Measurements from ENCODE around the gene ABCC8.

ABCC8 gene

DNA sequence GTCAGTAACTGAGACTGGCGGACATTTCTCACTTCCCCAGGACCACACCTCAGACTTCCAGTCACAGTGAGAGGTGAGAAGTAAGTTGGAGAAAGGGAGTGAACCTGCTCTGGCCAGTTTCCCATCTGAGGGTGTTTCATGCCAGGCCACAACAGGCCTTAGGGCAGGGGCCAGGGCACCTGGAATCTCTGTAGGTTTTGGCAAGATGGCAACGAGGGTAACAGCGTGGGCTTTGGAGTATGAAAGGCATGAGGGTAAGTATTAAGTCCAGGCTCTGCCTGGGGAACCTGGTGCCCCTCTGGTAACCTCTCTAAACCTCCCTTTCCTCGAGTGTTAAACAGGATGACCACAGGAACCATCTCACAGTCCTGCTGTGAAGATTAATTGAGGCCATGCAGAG lies 28.5 kb upstream of the ABCC8 start:
- no peak for DNase-seq (ENCODE audit: low spot score)

DNA sequence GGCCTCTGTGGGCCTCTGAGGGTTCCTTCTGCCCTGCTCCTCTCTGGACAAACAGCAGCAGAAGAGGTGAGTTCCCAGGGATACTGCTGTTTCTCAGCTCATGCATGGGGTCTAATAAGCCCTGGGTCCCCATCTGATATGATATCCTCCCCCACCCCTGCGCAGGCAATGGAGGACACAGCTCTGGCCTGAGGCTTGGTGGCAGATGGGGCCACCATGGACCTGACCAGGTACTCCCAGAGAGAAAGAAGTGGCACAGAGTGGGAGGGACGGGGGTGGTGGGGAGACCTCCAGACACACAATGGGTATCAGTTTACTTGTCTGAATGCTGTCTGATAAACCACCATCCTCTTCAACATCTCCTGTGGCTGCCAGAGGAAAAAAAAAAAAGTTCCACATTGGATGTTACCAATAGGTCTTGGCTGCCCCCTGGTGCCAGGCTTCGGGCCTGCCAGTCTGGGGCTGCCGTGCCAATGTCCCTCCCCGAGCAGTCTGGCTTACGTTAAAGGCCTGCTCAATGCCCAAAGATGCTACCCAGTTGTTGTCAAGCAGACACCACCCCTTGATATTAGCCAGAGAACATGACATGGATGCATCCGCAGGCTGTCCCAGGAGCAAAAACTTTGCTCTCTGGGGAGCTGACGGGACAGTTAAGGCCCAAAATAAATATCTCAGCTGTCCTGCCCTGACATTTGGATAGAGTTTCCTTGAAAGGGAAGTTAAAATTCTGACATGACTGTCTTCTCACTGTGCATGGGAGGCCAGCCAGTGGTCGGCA lies 27.9 kb upstream of the ABCC8 start:
- DNase-seq (ENCODE audit: low spot score): peak; percentile 85

DNA sequence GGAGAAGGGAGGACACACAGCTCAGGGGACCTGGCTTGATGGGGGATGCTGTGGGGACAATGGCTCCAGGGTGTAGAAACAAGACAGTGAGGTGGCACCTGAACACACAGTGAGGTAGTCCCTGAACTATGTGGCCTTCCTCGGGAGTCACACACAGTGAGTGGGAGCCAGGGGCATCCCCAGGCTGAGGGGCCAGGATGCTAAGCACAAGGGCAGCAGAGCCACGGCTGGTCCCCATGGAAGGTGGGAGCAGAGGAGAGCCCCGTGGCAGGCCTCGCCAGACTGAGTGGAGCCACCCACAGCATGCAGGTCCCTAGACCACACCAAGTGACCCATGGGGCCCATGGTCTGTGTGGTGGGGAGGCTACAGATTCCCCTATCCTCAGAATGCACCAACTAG lies 26.0 kb upstream of the ABCC8 start:
- DNase-seq (ENCODE audit: low spot score): no peak

DNA sequence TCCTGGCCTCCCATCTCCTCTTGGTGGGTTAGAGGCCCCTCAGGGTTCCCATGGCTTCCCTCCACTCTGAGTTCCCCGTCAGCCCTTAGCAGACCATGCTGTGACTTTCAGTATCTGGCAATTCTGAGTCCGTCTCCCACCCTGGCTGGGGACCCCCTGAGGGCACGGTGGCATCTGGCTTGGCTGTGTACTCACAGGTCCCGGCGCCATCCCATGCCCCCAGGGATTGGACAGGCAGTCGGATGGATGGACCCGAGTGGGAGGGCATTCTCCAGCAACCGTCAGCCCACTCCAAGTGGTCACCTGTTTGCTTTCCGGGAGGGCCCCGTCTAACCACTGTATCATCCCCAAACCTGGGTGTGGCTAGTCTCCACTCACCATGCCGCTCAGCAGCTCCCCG lies 24.0 kb upstream of the ABCC8 start:
- DNase-seq (ENCODE audit: low spot score): no peak

DNA sequence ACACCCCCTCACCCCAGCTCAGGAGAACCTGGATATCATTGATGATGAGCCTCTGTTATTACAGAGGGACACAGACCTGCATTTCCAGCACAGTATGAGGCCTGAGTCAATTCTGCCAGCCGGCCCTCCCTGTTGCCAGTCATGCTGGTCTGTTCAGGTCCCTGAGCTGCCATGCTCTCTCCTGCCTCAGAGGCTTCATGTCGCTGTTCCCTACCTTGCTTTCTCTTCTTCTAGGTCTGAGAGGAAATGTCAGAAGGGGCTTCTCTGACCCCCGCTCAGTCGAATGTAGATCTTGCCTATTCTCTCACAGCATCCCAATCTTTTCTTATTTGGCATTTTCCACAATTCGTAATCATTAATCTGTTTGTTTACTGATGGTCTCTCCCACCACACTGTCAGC lies 21.8 kb upstream of the ABCC8 start:
- DNase-seq (ENCODE audit: low spot score): no peak

DNA sequence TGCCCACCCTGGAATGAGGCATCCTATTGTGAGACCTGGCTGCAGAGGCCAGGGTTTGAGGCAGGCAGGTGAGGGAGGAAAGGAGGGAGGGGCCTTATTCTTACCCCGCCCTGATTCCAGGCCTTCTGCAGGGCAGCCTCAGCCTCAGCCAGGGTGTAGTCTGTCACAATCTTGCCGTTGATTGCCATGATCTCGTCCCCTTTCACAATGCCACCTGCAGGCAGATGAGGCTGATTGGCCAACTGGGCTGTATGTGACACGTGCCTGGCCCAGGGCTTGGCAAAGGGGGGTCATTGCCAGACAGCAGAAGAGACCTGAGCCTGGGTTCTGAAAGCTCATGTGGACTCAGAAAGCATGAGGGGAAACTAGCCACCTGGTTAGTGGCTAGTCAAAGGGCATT lies 21.4 kb upstream of the ABCC8 start:
- no peak for DNase-seq (ENCODE audit: low spot score)

DNA sequence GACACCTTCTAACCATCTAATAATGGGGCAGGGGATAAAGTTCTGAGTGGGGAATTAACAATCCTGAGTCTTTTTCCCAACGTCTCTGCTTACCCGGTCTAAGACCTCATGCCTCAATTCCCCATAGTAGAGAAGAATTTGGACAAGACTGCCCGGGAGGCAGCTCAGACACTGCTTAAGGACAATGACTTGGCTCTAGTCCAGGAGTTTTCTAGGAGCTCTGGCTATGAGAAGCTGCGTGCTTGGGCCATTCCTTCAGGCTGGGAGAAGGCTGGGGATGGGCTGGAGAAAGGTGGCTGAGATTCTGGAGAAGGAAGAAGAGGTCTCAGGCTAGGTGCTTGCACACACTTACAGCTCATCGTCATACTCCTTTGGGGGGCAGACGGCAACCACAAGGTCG lies 19.8 kb upstream of the ABCC8 start:
- DNase-seq (ENCODE audit: low spot score): no peak

DNA sequence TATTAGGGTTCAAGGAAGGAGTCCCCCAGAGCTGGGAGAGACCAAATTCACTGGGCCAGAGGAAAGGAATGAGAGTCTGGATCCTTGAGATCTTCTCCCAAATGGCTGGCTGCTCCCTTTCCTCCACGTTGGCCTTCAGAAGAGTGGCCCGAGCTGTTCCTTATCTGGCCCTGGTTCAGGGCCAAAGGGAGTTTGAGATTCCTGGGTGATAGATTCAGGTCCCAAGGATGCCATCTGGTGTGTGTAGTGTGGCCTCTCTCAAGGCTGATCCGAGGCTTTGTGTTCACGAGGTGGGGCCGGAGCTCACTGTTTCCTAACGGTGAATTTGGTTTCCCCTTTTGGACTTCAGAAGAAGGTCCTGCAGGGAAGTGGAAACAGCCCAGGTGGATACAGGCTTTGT lies 17.4 kb upstream of the ABCC8 start:
- DNase-seq (ENCODE audit: low spot score): no peak

DNA sequence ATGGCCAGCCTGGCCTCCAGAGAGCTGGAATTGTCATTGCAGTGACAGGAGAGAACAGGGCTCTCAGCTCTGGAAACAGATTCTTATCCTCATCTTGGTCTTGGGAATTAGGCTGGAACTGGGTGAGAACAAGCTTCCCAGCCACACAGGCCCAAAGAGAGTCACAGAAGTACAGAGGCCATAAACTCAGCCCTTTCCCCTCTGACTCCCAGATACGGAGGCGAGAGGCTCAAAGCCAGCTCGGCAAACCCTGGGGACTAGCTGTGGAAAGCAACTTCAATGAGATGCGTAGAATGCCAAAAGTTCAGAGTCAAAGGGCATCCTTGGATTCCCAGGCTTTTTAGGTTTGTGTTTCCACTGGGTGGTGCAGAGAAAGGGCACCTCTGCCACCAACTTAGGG lies 14.3 kb upstream of the ABCC8 start:
- no peak for DNase-seq (ENCODE audit: low spot score)

DNA sequence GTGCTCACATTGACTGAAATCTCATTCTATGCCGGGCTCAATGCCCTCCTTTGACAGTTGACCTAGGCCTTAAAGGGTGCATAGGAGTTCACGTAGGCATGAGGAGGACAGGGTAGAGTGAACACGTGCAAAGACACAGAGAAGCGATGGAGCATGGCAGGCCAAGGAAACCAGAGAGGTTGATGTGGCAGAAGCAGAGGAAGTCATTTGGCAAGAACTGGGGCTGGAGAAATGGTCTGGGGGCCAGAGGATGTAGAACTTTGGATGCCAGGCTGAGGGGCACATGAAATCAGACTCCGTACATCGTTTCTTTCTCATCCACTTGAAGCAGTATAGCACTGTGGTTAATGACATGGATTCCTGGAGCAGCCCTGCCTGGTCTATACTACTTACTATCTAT lies 13.6 kb upstream of the ABCC8 start:
- no peak for DNase-seq (ENCODE audit: low spot score)

DNA sequence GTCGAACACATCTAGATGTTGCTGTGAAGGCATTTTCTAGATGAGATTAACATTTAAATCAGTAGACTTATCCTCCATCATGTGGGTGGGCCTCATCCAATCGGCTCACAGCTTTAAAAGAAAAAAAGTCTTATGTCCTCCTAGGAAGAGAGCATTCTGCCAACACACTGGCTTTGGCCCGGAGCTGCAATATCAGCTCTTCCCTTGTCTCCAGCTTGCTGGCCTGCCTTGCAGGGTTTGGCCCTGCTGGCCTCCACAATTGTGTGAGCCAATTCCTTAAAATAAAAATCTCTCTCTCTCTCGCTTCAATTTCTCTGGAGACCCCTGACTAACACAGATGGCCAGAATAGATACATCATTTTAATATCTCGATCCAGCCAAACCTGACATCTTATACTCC lies 13.1 kb upstream of the ABCC8 start:
- DNase-seq (ENCODE audit: low spot score): no peak

DNA sequence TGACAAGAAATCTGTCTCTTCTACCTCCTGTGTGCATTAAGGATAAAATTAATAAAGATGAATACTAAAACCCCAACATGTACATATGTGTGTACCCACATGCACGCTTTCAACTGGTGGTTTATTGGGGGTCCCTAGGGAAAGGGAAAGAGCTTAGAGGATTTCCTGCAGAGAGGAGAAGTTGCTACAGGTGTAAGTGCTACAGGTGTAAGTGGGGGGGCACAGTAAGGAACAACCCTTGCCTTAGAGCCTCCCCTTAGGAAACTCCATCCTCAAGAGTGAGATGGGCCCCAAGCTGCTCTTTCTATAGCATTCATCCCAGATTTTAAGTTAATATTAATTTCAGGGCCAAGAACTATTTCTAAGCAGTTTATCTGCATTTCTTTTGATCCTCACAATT lies 11.9 kb upstream of the ABCC8 start:
- no peak for DNase-seq (ENCODE audit: low spot score)

DNA sequence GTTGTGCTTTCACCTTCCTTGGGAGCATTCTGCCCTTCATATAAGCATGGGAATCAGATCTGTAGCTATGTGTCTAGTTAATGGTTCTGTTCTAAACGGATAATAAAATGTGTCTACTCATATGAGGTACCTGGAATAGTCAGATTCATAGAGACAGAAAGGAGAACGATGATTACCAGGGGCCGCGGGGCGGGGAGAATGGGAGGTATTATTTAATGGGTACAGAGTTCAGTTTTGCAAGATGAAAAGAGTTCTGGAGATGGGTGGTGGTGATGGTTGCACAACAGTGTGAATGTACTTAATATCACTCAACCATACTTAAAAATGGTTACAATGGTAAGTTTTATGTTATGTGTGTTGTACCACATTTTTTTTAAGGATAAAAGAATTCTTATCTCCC lies 10.0 kb upstream of the ABCC8 start:
- DNase-seq (ENCODE audit: low spot score): no peak

DNA sequence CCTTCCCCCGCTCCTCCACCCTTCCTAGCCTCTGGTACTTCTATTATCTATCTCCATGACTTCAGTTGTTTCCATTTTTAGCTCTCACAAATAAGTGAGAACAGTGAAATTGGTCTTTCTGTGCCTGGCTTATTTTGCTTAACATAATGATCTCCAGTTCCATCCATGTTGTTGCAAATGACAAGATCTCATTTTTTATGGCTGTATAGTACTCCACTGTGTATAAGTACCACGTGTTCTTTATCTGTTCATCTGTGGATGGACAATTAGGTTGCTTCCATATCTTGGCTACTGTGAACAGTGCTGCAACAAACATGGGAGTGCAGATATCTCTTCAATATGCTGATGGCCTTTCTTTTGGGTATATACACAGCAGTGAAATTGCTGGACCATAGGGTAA lies 6.9 kb upstream of the ABCC8 start:
- no peak for DNase-seq (ENCODE audit: low spot score)

DNA sequence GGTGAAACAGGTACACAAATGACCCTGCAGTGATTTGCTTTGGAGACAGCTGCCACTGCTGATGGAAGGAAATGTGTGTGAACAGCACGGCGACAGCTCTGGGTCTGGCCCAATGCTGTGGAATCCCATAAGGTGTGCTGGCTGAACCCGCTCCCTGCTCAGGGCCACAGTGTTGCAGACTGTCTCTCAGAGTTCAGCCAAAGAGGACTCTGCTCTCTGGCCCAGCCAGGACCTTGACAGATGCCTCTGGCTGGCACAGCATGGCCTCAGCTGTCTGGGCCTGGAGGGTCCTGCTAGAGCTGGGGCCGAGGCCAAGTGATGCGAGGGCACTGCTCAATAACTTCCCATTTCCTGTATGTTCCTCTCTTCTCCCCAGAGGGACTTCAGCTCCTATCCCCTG lies 5.3 kb upstream of the ABCC8 start:
- DNase-seq (ENCODE audit: low spot score): no peak

DNA sequence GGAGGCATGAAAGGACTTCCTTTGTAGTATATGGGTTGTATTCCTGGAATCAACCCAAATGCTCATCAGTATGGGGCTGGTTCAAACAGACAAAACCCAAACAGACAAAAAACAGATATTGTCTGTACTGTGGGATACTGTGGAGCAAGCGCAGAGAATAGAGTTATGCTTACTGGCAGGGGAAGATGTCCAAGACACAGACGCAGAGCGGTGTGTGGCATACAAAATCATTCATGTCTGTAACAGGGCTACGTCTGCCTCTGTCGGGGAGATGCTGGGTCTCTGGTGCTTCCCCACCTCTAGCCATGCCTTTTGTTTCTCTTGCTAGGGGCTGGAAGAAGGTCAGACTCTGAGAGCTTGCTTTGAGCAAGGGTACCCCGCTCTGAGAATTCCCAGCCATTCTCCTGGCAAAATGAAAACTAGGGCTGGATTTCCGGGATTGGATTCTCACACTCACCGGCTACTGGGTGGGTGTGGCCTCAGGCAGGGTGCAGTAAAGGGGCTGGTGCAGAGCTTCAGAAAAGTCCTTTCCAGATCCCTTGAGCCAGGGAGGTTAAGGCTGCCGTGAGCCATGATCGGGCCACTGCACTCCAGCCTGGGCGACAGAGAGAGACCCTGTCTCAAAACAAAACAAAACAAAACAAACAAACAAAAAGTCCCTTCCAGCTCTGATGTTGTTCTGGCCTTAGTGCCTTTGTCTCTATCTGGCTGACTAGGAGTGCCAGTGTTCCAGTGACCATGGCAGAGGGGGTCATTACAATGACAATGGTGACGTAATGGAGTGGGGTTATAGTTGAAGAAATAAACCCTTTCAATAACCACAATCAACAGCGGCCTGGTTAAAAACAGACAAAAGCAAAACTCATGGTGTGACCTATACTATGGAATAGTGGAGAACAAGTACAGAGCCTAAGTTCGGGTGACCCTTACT lies 2.9 kb upstream of the ABCC8 start:
- DNase-seq (ENCODE audit: low spot score): peak; percentile 41

DNA sequence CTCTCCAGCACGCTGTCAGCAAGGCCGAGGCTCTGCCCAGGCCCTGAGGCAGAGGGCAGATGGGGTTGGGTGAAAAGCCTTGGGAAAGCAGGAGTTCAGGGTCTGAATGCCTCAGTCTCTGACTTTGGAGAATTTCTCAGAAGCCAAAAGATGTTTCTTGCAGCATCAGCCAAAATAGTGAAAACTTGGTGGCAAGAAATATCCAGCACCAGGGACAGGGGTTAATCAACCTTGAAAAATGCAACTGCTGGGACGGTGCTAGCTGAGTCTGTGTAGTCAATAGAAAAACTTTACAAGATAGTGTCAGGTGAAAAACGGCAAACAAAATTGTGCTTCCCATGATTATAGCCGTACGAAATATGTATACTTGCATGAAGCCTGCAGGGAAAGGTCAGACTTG lies 1.4 kb upstream of the ABCC8 start:
- no peak for DNase-seq (ENCODE audit: low spot score)

DNA sequence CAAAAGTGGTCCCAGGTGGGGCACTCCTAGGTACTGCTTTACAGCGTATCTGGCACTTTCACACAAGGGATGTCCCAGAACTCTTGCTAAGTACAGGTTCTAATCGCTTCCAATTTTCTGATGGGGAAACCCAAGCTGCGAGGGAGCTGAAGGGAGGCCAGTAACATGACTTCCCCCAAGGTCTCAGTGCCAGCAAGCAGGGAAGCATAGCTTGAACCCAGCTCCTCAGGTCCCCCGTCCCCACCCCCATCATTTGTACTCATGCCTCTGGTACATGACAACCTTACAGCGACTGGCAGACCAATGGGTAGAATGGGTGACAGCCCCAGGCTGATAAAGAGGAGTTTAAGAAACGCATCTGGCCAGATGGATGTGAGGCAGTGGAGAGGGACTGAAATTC lies 716 bp upstream of the ABCC8 start:
- no peak for DNase-seq (ENCODE audit: low spot score)

DNA sequence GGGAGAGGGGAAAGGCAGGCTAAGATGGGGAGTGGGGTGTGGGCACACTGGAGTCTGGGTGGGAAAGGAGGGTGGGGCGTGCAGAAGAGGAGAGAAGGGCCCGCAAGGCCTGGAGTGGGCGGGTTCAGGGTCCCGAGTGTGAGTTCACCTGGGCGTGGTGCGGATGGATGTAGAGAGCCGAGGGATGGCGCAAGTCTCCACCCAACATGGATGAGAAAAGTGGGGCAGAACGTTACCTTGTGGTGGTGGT lies 364 bp upstream of the ABCC8 start:
- DNase-seq (ENCODE audit: low spot score): no peak

DNA sequence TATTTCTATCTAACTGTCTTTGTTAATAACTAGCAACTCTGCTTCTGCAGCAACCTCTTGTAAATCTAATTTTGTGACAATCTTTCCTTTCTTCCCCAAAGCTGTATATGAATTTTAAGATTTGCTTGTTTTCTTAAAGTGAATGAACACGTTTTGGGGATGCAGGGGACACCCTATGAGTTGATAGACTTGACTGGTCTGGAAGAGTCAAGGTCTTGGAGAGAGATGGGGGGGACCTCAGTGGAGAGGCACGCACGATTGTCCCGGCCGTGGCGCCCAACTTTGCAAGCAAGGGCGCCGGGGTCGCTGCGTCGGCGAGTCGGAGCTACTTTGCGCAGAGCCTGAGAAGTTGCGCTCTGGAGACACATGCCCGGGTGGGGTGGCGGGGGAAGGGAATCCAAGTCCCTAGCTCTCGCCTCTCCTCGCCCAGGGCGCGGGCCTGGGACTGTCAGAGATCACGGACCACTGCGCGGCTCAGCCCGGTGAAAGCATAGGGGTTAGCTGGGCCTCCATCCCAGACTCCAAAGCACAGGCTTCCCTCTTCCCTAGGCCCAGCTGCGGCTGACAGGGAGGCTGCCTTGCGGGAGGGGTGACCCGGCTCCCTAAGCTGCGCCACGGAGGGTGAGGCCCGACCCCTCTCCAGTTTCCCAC lies 854 bp downstream of the ABCC8 start:
- DNase-seq (ENCODE audit: low spot score): no peak

DNA sequence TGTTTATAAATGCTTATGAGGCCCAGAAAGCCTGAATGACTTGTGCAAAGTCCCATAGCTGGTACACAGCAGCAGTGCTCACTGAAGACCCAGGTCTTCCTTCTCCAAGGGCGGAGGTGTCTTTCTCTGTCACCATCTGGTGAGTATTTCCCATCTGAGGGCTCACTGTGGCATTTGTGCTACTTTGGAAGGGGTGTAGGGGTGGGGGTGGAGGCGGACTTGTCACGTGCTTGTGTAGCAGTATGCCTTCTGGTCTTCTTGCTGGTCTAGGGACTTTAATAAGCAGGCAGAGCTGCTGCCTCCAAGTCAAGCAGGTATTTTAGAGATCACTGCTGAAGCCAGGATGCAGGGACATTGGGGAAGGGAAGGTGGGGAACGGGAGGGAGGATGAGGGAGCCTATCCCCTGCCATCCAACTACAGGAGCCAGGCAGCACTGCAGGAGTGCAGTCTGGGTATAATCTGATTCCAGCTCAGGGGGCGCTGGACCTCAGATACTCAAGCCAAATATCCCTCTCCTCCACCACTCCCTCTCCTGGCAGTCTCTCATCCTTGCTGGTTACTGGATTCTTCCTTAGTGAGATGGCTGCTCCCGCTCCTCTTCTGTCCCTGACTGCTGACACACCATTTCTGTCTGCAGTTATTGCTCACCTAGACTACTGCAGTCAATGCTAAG lies 3.4 kb downstream of the ABCC8 start:
- peak; percentile 31 for DNase-seq (ENCODE audit: low spot score)

DNA sequence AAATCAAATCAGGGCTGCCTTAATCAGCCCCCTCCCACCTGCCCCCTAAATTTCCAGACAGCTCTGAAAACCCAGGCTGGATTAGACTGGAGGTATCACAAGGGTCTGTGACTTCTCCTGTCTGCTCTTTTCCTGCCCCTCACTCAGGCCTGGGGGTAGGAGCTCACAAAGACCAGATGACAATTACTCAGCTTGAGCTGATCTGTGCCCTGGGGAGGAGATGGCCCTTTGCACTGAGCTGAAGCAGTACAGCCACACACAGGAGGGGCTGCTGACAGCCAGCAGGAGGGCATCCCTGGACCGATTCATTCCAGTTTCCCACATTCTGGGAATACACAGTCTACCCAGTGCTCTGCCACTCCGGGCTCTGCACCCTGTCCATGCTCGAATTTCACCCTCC lies 4.2 kb downstream of the ABCC8 start:
- no peak for DNase-seq (ENCODE audit: low spot score)

DNA sequence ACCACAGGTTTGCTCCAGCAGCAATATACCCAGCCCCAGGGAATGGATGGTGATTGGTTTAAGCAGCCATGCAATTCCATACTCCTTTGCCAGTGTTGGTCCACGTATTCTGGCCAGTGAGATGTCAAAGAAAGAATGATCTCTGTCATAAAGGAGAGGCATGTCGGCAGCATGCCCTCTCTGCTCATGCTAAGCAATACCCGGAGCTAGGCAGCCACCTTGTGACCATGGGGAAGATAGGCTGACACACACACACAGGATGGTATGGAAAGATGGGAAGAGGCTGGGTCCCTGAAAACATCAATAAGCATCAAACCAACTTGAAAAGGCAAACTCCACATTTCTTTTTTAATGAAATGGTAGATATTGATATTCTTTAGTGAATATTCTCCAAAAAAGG lies 5.1 kb downstream of the ABCC8 start:
- DNase-seq (ENCODE audit: low spot score): no peak
